Mammary epithelial cell (primary cell): Measurements from ENCODE around the gene TUBA1A.

Experiments used
- CTCF ChIP-seq, 2 donors: IDR thresholded peaks in 1 of 2; conservative IDR thresholded peaks in 1 of 2; 2 replicates each; pipeline ENCODE4 v1.5.1; 2011 to 2012; ENCODE audit warnings: inconsistent platforms in 2 of 2, low read length in 2 of 2, mild to moderate bottlenecking in 2 of 2, control low read depth in 1 of 2, low read depth in 1 of 2; ENCODE audit not compliant: insufficient read depth in 1 of 2; ENCODE audit errors: extremely low read depth in 1 of 2
- EZH2 ChIP-seq: IDR thresholded peaks from 2 replicates; pipeline ENCODE4 v1.6.1; 2012; ENCODE audit warnings: low read length, inconsistent platforms, borderline replicate concordance

GRCh38 chr12:49212572-49212971 lies 23.7 kb upstream of the TUBA1A start:
- TF ChIP-seq CTCF (conservative IDR thresholded peaks at IDR 0.05 in 1 of 2, IDR thresholded peaks at IDR 0.05 in 1 of 2; ENCODE audit: extremely low read depth in 1 of 2, insufficient read depth in 1 of 2, low read depth in 1 of 2, low read length in 2 of 2): no peak
- TF ChIP-seq EZH2: no peak
